ENCODE data around the gene JAML.

JAML gene

DNA sequence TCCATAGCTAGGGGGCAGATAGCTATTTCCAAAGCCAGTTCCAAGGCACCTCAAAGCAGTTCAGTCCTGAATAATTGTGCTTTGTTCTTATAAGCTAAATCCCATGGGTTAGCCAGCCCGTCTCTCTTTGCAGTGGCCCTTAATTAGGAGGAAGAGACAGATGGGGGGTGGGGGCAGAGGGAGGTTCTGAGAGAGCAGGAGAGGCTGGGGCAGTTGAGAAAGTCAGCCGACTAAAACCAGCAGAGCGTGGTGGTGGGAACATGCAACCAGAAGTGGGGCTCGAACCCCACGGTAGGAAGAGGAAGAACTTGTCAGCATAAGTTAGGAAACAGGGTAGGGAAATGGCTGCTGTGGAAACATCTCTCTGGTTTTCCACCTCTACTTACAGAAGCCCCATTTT, 61.3 kb downstream of the JAML start:
- DNase-seq = no peak

DNA sequence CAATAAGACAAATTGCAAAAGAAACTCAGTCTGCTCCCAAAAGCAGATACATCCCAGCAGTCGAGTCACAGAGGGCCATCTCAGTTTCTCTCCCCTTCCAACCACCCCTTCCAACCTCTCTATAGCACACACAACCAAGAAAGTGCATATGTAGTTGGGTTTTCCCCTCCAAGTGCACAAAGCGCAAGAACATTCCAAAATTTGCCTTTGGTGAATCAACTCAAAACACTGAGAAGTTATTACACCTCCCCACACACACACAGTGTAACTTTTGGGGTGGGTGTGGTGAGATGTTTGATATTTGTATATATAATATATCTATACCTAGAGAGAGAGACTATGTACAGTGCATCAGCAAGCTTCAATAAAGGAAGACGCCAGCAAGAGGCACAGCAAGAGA, 62.0 kb downstream of the JAML start:
- no peak for DNase-seq

DNA sequence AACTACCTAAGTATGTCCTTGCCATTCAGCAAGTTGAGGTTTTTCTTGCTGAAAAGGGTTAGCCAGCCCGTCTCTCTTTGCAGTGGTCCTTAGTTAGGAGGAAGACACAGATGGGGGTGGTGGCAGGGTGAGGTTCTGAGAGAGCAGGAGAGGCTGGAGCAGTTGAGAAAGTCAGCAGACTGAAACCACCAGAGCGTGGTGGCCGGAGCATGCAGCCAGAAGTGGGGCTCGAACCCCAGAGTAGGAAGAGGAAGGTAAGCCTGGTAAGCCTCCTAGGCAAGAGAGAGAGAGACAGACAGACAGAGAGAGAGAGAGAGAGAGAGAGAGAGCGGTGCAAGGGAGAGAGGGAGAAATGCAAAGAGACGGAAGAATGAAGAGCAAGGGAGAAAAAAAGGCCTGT, 63.0 kb downstream of the JAML start:
- no peak for DNase-seq

DNA sequence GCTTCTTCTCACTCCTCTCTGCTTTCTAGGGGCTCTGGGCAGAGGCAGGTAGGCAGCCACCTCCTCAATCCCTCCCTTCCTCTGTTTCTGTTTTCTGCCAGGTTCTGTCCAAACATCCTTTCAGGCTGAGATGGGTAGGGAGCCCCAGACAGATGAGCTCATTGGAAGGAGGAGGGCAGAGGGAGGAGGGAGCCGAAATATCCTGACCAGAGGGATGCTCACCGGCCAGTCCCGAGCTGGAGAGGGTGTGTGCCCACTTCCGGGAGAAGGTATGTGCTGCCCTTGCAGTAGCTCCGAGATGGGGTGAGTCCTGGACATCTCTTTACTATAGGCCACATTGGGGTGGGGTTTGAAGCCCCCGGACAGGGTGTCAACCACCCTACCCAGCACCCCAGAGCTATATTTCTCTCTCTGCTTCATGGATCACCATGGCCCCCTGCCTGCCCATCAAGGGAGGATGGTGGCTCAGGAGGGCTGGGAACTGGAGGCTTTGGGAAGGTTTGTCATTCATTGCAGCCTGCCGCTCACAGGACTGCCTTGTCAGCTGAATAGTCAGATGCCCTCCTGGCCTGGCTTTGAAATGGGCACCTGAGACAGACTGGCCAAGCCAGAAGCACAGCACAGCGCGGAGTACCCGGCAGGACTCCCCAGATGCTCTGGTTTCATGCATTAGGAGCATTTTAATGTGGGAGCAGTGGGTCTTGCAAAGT, 67.5 kb downstream of the JAML start:
- no peak for DNase-seq

DNA sequence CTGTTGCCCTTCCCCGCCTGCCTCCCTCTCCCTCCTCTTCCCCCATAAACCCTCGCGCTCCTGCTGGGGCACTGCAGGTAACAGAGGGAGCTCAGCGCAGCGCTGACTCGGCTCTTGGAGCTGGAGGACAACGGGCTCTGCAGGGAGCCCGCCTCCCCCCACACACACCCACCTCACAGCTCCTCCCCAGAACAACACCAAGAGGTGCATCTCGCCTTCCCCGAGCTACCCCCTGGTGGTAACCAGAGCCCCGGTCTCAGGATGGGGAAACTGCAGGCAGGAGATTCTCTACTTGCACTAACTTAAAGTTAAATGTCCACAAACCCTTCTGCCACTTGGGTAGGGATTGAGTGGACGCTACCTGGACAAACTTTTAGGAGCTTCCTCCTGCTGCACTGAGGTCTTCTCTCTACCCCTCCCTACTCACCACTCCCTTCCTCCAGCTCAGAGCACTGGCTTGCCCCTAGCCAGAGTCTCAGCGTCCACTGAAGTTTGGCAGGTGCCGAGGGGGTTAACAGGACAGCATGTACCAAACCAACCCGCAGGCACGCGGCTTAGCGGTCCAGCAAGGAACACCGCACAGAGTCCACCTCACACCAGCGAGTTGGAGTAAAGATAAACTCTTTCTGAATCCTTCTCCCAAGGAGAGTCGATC, 68.2 kb downstream of the JAML start:
- peak; percentile 62 for DNase-seq

DNA sequence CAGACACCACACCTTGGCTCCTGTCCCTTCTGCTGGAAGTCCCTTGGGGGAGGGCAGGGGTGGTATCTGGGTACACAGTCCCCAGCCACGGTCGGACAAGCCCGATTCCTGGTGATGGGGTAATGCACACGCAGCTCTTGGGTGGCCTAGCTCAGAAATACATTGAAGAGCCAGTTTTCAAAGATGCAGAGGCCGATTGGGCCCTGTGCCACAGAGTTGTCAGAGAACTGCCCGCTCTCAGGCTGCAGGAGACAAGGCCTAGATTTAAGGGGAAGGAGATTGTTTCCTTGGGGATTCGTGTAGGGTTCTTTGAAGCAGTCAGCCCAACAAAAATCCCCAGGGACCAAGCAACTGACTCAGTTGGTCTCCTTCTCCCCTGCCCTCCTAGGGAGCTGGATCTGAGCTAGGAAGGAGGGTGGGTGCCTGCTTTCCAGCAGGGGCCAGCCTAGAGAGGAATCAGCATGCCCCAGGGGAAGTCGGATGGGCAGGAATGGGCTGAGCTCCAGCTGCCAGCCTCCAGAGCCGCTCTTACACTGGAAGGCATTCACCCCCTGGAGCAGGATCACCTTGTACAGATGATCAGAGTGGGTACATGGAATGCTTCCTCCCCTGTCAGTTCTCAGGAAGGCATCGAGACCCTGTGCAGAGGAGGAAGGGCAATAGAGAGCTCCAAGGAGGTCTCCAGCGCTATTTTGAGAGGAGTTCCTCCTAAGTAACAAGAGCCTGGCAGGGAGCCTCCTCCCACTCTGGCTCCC, 68.9 kb downstream of the JAML start:
- DNase-seq = peak; percentile 62

DNA sequence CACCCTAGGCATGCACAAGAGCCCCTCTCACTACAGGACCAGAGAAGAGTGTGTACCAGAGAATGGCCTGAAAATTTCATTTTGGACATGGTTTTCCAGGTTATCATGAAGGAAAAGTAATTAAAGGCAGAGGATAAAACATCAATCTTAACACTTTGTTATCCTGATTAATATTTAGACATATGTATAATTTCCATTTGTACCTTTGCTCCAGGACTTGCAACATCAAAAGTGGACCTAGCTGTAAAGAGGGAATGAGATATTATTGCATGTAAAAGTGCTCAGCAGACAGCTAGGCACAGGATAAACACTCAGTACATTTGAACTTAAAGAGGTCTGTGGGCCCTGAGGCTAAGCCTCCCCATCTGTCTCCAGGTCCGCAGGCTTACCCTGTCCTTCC, 70.2 kb downstream of the JAML start:
- DNase-seq = no peak

DNA sequence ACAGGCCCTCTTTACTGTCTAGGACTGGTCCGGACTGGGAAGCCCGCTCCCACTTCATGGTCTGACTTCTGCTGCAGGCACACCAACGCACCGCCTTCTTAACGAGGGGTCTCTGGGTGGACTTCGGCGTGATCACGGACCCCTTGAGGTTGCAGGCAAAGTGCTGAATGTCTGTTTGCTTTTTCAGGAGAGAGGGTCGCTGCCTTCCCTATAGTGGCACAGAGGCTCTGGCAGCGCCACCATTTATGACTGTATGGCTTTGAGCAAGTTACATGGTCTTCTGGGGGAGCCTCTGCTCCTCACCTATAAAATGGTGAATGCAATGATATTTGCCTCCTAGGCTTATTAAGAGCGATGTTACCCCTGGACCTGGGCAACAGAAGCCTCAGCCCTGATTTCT, 70.8 kb downstream of the JAML start:
- DNase-seq = no peak

DNA sequence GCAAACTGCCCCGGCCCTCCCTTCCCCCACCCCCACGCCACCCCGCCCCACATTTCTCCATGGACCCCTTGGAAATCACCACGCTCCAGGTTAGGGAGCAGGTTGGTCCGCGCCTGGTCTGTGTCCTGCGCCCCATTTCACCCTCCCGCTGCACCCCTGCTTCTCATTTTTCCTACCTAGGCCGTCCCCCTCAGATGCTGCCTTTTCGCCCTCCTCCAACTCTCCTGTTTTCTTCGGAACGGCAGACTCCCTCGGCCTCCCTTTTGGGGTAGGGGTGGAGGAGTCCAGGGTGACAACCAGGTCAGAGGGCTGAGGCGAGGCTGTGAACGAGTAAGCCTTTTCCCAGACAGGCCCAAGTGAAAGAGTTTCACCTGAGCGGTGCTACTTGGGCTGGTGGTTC, 71.3 kb downstream of the JAML start:
- DNase-seq = no peak

DNA sequence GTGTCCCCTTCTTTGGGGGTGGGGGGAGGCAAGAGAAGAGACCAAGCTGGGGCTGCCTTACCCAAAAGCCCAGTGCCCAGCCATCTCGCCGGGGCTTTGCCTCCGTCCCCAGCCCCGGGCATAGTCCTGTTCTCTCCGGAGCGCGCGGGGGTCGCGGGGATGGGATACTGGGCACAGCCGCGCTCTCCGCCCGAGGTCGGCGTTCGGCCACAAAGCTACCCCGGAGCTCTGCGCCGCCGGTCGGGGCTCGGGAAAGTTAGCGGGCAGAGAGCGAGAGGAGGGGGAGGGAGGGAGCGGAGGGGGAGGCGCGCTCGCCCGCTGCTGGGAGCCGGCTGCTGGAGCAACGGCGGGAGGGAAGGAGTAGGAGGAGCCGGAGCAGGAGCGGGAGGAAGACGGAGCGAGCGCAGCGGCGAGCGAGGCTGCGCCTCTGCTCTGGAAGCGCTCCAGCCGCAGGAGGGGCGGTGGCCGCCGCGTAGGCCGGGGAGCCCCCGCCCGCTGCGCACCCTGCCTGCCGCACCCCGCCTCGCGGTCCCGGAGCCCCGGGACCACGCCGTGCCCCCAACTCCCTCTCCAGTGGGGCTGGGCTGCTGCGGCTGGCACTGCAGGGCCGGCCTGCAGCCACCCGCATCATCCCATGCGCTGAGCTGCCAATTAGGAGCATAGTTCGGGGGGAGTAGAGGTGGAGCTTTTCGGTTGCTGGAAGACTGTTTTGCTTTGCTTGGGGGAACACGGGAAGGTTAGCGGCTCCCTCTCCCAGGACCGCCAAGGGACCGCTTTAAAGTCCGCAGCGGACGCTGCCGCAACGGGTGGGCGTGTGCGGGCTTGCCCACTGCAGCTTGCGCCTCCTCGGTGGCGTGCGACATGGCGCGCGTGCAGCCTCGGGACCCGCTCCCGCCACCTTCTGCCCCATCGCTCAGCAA, 72.0 kb downstream of the JAML start, which contains the start of gene SCN4B:
SCN4B (minus strand) TSS at position 272 of the 920 bp plus-strand sequence; CDS start at position 122, 150 bp downstream.
- peak; percentile 58 for DNase-seq

DNA sequence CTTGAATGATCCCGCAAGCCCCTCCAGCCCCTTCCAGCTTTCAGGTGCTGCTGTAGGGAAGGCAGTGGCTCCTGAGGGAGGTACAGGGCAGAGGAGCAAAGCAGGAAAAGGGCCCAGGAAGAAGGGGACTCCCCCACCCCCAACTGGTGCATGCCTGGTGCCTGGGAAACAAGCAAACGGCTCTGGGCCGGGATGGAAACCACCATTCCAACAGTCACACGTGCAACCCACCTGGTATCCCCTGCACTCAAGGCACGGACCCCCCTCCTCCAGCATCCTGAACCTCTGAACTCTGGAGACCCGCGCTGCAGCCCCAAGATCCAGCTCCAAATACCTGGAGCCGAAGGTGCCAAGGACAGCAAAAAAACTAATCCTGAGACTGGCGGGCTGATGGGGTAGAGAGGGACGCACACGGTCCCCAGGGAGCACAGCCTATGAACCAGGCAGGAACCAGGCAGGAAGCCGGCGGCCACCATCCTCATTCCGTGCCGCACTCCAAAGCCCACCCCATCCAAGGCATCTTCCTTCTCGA, 72.7 kb downstream of the JAML start:
- no peak for DNase-seq

DNA sequence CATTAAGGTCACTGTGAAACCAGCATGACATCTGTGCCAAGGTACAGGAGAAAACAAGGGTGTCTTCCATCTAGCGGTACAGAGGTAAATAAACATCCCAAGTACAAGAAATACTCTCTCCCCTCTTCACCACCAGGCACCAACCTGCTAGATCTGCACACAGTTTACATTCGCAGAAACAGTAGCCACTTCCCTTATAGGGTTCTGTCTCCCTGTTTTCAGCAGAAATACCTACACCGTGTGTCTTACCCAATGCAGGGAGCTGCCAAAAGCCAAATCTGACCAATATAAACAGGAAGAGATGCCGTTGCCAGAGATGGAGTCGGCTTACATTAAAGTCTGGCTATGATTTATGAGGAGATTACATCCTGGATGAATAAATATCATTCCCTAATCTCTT, 73.4 kb downstream of the JAML start:
- DNase-seq = no peak

DNA sequence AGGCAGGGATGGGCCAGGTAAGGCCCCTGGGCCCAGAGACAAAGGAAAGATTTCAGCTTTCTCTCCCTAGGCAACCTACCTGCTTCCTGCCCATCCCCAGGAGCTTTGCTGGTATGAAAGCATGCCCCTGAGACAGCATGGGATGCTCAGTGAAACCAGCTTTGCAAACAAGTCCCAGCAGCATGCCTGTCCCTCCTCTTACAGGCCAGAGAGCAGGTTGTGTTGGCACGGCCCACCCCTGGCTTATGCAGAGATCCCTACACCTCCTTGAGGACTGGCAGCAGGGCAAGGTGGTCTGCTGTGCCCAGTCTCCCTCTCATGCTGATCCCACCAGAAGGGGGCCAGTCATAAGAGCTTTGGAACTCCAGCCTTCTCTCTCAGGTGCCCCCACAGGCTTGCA, 75.3 kb downstream of the JAML start:
- no peak for DNase-seq

DNA sequence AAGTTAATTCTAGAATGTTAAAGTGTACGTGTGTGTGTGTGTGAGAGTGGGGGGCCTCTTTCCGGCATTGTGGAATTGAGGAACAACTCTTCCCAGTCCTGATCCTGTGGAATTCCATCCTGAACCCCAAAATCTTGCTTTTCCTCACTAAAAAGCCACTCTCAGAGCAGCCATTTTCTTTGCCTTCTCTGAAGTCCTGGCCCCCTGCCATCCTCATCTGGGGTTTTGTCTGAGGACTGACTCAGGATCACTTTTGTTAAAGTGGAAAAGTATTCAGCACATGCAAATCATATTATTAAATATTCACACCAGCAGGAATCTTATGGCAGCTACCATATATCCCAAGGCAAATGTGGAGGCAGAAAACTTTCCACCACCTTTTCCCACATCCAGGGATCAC, 76.0 kb downstream of the JAML start:
- no peak for DNase-seq

DNA sequence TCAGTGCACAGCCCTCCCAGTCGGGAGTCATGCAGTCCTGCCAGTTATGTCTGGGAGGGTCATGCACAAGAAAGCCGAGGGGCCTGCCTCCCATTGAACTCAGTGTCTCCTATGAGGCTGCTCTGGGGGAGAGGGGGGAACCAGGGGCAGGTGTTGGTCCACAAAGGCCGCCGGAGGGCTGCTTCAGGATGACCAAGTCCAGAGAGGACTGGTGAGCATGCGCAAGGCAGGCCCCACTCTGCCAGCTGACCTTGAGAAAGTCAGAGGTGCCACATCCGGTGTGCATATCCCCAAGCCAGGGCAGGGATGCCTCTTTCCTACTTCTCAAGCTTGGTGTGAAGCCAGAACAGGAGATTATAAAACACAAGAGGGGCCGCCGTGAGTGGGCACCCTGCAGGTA, 76.6 kb downstream of the JAML start:
- no peak for DNase-seq

DNA sequence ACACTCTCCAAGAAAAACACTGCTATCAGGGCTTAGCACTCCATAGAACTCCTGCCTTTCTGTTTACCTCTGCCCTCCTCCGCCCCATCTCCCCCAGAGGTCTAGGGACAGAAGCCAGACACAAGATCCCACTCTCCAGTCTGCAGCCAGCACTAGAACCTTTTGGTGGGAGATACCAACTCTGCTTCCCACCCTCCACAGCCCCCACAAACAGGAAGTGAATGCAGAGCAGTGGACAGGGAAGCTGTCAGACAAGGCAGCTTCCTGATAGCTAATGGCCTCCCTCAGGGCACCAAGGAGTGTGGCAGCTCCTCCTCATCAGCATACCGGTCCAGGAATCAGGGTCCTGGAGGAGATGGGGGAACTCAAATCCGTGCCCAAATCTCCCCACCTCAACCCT, 77.3 kb downstream of the JAML start:
- DNase-seq = no peak

DNA sequence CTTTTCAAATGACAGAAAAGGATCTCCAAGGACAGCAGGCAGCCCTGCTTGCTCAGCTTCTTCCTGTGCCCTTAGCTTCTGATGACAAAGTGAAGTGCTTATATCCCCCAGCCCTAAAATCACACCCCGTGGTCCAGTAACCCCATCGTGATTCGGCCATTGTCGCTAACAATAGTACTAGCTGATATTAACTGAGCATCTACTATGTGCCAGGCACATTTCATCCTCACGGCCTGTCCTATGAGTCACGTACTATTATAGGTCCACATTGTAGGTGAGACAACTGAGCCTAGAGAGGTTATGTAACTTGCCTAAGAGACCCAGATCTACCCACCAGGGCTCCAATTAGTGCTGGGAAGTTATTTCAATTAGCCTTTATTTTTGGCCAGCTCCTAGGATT, 78.3 kb downstream of the JAML start:
- no peak for DNase-seq

DNA sequence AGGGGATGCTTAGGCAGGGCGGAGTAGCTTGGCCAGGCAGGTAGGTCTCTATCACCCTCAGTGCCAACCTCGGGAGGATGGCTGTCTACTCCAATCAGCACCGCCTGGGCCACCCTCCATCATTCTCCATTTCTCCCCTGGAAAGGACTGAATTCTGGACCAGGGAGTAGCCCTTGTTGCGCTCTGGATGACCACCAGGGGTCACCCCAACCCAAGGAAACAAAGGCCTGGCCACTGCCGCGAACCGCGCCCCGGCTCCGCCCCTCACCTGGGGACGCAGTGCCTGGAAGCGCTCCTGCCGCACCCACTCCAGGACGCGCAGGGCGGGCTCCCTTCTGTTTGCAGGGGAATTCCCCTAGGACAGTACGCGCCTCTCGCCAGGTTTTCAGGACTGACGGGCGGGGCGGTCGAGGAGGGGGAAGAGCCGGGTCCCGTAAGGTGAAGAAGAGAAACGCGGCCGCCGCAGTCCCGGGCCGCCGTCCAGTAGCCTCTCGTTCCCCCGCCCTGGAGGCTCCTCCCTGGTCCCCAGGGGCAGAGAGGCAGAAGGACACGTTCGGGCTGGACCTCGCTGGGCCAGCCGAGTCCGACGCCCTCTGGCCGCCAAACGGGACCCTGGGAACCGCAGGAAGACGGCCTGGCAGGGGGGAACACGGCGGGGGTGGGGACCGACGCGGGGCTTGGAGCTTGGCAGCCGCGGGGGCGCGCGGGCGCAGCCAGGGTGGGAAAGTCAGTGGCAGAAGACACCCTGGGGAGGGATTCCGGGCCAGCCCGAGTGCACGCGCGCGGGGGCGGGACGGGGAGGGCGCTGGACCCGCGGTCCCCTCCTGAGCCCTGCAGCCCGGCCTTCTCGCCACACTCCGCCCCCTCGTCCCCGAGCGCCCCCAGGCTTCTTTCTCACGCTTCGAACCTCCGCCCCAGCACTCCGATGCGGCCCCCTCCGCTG, 79.3 kb downstream of the JAML start:
- peak; percentile 81 for DNase-seq

DNA sequence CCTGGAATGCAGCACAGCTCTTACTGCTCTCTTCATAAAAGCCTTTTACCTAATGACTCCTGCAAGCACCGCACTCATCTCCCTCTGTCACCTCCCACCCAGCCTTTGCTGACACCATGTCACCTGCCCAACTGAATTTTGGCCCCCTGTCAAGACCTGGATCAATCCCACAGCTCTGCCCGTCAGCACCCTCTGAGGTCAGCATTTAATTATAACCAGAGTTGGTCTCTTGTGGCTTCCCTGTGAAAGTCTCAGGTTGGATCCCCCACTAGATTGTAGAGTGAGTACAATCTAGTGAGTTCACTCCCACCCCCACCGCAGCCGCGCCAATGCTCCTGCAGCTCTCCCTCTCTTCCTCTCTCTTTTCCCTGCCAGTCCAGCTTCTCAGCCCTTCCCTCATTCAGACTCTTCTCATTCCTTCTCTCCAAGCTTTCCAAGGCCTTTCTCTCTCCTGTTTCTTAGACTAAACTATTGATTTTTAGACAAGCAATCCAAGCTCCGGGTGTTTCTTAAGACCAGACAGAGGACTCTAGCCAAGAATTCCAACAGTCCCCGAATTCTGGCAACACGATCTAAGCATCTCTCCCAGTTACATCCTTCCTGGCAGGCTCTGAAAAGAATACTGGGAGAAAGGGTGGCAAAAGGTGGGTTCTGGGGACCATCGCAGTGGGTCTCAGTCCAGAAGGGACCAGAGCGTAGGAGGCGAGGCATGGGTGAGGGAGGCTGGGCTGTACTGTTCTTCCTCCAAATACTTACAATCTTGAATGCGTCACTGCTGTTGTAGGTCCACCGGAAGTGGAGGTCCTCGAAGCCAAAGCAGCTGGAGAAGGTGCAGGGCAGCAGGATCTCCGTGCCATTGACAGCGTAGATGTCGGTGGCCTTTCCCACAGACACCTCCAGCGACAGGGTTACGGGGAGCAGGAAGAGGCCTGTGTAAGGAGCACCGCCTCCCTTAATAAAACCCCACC, 80.2 kb downstream of the JAML start:
- no peak for DNase-seq
